G401.6 (cell line): ENCODE results near the gene ERVW-1.

ENCODE experiments used
- FAIRE-seq: peaks from 2 replicates; lab custom pipeline; 2012; peaks lifted over from hg19 to GRCh38; lab: Jason Lieb, UNC

The ERVW-1 gene

DNA sequence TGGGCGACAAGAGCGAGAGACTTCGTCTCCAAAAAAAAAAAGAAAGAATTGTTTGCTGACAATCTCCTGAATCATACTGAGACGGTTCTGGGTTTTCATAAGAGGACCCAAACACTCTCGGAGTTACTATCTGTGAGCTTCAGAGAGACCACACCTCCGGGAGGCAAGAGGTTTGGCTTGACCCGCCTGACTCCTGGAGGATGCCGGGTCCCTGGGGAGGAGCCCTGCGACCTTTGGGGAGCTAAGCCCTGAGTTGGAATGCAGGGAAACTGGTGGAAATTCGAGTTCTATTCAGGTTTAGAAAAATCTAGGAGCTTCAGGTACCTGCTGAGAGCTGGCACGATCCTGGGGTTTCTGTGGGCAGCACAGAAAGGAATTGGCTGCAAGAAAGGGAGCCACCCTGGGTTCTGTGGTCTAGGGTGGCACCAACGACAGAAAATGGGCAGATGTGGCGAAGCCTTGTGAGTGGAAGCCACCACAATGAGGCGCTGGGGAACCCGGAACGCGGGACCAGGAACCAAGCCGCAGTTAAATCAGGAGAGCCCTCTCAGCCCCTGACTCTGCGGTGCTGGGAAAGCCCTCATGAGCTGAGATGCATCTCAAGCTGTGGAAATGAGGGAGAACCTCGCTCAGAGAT lies 52.3 kb downstream of the ERVW-1 start:
- FAIRE-seq: no peak

DNA sequence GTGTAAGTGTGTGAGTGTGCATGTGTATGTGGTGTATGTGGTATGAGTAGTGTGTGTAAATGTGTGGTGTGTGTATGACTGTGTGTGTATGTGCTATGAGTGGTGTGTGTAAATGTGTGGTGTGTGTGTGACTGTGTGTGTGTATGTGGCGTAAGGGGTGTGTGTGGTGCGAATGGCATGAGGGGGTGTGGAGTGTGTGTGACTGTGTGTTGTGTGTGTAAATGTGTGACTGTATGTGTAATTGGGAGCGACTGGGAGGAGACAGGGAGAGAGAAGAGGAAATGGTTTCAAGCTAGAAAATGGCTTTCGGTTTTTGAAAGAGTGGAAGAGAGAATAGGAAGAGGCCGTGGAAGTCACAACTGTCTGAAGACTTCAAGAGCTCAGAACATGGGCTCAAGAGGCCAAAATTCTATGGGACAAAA lies 54.0 kb downstream of the ERVW-1 start:
- no peak for FAIRE-seq

DNA sequence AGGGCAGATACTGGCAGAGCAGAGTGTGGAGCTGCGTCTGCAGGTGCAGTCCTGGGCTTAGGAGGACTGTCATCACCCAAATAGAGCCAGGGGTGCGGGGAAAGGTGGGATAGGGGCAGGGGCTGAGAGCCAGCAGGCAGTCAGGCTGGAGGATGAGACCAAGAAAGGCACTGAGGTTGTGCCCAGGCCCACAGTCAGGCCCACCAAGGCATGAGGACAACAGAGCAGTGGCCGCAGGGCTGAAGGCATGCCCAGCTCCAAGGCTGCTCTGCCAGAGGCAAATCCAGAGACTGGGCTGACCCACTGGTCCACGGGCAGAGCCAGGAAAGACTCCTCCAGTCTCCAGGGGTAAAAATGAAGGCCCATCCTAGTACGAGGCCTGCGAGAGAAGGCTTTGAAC lies 54.8 kb downstream of the ERVW-1 start:
- FAIRE-seq: no peak

DNA sequence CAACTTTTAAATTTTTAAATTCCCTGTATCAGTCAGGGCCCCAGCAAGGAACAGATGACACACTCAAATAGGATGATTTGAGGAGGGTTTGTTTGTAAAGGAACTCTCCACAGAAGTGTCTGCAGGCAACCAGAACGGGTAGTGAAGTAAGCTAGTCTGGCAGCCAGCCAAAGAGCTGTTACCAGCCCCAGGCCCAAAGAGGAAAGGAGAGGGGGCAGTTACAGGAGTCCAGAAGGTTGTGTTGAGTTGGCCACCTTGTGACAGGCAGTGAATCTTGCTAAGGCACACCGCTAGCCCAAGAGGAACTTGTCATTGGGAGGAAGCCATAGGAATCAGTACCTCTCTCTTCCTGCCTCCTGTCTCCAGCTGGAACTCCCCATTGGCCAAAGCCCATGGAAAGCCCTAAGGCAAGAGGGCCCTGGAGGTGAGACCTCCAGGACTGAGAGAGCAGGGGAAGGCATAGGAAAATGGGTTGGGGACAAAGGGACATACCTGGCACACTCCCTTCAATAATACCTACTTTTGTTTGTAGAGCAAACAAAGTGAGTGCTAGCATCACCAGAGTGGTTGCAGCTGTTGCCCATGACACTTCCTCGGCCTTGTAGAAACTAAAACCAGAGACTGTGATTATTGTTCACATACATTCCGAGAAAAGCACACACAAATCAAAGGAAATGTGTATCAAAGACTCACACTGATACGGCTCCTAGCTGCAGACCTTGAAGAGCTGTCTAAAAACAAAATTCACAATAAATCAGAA lies 55.9 kb downstream of the ERVW-1 start:
- FAIRE-seq: no peak
